ENCODE measurements around the gene SNRPD2. TPM values are rescaled to one million over a fixed set of nuclear protein-coding genes. Genes with fewer than 3 reads are reported as not detected.
"Not testable (repeated sequence)": the region's sequence is repeated elsewhere in the genome, so short reads cannot be mapped to it uniquely, and the experiment has no call there.

SNRPD2 gene
- polyA plus RNA-seq (2013, experiment 1 of 2; ENCODE audit: insufficient read length), result 412 TPM
- polyA plus RNA-seq (2013, experiment 2 of 2; ENCODE audit: insufficient read length), result 430 TPM

- DNase-seq, result peak; percentile 95
Measured at GRCh38 chr19:45691516-45692186, at the start of gene SNRPD2. TSS of gene SNRPD2 (minus strand) at chr19:45691953. CDS start at chr19:45691888, 65 bp downstream.

GRCh38 chr19:45739498-45740439 lies 48.0 kb upstream of the SNRPD2 start:
- no peak for DNase-seq

- no peak for DNase-seq
Measured at GRCh38 chr19:45733160-45733810, 41.5 kb upstream of the SNRPD2 start, which contains the start of gene MEIOSIN. TSS of gene MEIOSIN (plus strand) at chr19:45733439. CDS start at chr19:45735377, 1,938 bp downstream.

DNA sequence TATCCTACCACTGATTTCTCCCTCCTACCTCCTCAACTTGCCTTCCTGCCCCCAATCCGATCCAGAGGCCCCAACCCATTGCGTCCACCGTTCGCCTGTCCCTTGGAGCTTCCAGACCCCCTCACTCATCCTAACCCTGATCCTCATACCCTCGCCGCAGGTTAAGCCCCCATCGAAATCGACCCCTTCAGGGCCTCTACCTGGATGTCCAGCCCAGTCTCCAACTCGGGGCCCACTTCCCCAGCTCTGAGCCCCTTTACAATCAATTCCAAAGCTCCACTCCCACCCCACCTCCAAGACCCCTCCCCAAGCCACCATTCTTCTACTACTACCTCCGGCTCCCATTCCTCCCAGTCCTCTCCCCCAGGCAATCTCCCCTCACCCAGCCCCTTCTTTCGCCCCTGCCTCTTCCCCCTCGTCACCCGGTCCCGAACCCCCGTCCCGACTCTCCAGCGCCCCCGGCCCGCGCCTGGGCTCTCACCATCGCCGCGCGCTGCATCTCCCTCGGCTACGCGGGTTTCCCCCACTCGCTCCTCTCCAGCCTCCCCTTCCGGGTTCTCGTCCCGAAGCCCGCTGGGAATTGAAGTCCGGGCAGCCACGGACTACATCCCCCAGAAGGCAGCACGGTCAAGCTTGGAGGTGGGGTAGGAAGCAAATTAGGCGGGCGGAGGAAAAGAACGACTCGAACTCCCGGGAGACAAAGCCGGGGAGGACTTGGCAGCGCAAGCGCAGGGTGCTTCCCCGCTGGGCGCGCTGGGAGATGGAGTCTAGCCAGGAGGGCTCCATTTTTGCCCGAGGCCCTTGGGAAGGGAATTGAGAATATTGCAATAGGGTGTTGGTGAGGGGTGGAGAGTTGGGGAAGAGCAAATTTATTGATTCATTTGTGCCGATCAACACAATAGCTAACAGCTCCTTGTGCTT lies 38.9 kb upstream of the SNRPD2 start, which contains the start of gene FBXO46:
FBXO46 (minus strand) TSS at position 529 of the 921 bp plus-strand sequence. CDS start 17,401 bp downstream, outside the sequence.
- peak; percentile 99 for DNase-seq

- DNase-seq, result no peak
Measured at GRCh38 chr19:45729800-45730290, 38.1 kb upstream of the SNRPD2 start.

- DNase-seq, result not testable (repeated sequence)
Measured at GRCh38 chr19:45728683-45729082, 36.9 kb upstream of the SNRPD2 start.

GRCh38 chr19:45720065-45720464 lies 28.3 kb upstream of the SNRPD2 start:
- not testable (repeated sequence) for DNase-seq

DNA sequence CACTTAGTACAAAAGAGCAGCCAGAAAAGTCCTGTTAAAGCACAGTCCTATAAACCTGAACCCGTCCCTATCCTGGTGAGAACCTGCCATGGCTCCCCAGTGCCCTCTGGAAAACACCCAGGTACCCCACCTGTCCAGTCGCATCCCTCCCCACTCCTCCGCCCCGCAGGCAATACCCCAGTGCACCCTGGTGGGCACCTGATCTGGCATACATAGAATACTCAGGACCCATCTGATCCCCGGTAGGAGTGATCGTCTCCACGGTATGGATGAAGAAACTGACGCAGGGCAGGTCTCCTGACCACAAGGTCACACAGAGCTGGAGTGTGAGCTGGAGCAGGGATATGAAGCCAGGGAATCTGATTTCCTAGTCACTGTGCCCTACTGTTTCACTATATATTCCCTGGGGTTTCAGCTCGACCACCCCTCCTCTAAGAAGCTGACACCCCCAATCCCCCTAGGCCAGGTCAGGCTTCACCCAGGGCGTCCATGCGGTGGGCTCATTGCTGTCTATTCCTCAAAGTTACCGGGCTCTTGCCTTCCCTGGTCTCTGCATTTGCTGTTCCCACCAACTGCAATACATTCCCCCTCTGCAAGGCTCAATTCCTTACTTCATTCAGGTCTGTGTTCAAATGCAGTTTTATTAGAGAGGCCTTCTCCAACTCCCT lies 26.4 kb upstream of the SNRPD2 start:
- DNase-seq, result no peak

- peak; percentile 99 for DNase-seq
Measured at GRCh38 chr19:45717131-45717982, 25.6 kb upstream of the SNRPD2 start.

GRCh38 chr19:45716359-45717130 lies 24.8 kb upstream of the SNRPD2 start:
- DNase-seq, result peak; percentile 13

DNA sequence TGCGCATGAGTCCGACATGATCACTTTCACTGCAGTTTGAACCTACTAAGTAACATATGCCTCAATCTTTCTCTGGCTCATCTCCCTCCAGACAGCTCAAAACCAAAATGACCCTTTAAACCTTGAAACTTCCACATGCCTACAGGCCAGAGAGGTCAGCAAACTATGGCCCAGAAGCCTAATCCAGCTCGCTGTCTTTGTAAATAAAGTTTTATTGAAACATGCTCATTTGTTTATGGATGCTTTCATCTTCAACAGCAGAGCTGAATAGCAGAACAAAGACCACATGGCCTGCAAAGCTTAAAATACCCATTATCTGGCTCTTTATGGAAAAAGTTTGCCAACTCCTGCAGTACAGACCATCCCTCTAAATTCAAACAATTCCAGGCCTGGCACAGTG lies 23.4 kb upstream of the SNRPD2 start:
- DNase-seq, result no peak

DNA sequence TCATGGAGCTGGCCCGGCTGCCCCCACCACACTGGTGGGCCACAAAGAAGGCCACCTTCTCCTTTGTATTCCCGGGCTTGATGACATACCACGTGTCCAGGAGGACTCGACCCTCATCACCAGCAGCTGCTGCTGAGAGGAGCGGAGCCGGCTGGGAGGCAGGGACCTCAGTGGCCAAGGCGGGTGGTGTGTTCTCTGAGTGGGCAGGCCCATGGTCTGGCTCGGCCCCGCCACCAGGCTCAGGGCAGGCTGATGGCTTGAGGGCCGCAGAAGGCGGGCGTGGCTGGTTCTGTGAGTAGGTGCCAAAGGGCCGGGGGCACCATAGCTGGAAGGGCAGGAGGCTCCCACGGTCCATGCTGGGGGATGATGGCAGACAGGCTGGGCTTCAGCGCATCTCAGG lies 21.4 kb upstream of the SNRPD2 start:
- DNase-seq, result no peak

GRCh38 chr19:45712699-45713067 lies 20.9 kb upstream of the SNRPD2 start:
- DNase-seq, result no peak

- no peak for DNase-seq
Measured at GRCh38 chr19:45711851-45712698, 20.3 kb upstream of the SNRPD2 start.

GRCh38 chr19:45710356-45711130 lies 18.8 kb upstream of the SNRPD2 start:
- no peak for DNase-seq

DNA sequence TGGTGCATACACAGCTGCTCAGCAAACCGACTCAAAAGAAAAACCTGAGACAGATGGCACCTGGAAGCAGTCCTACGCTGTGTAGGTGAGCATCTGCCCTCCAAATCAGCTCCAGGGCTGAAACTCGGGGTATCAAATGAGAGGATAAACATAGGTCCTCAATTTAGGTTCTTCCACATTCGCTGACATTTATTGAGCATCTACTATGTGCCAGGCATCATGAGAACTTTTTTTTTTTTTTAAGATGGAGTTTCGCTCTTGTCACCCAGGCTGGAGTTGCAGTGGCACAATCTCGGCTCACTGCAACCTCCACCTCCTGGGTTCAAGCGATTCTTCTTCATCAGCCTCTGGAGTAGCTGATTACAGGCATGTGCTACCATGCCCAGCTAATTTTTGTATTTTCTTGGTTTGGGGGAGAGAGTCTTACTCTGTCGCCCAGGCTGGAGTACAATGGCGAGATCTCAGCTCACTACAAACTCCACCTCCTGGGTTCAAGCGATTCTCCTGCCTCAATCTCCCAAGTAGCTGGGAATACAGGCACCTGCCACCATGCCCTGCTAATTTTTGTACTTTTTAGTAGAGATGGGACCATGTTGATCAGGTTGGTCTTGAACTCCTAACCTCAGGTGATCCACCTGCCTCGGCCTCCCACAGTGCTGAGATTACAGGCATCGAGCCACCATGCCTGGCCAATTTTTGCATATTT lies 14.1 kb upstream of the SNRPD2 start:
- DNase-seq, result no peak

- DNase-seq, result no peak
Measured at GRCh38 chr19:45705115-45705514, 13.4 kb upstream of the SNRPD2 start.

All from fibroblast of skin of abdomen (primary cell).